ENCODE data around the gene ATG9B.

DNA sequence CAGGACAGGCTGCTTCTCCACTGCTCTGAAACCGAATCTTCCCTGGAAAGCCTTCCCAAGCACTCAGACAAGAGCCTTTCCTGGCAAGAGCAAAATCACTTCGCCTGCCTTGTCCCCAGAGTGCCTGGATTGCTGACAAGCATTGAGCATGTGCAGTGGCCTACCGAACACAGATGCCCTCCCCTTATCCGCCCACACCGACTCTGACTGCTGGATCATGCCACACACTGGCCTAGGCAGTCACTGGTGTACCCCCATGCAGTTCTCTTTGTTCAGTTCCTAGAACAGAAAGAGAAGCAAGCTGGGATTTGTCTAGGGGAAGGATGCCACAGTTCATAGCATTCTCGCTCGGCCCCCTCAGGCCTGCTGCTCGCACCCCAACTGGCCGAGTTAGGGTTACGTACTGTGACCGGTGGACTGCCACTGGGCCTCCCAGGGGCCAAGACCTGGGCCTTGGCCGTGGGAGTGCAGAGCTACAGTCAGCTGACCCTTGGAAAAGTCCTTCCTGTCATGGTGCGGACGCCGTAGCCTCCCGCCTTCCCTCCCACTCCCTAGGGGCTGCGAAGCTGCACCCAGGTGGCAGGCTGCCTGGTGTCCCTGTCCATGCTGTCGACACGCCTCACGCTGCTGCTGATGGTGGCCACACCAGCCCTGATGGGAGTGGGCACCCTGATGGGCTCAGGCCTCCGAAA is 10.9 kb upstream of the ATG9B start:
- TF ChIP-seq POLR2AphosphoS5 (IDR thresholded peaks at IDR 0.05) = no peak
- no peak for TF ChIP-seq CTCF (IDR thresholded peaks at IDR 0.05)
- TF ChIP-seq POLR2A (IDR thresholded peaks at IDR 0.05) = no peak
